Measurements from ENCODE around the gene SPON1. TPM values are rescaled to one million over a fixed set of nuclear protein-coding genes. Genes with fewer than 3 reads are reported as not detected.

Gene SPON1
- total and polyA plus RNA-seq, 9 donors, result 15.3 to 35.2 (median 23.3) TPM

DNA sequence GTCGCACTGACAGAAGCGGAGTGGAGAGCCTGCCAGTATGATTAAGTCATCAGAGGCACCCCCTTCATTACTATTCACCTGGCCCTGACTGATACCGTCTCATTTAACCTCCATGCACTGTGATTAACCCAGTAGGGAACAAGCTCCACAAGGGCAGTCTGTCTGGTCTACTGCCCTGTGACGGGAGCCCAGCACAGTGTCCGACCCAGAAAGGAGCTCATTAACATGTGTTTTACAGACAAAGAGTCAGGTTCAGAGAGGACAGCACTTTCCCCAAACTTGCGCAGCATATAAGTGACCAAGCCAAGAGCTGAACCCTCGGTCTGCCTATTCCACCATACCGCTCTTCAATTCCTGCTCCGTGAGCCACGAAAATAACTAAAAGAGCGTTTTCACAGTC is 266.9 kb downstream of the SPON1 start:
- WGBS (ENCODE audit: insufficient coverage), result 60% methylated on average over 7 of the region's 11 CpGs
- no peak overlapping the region for H3K27ac ChIP-seq (ENCODE audit: low read length)
- H3K9me3 ChIP-seq (replicated peaks; ENCODE audit: control insufficient read depth, low read depth, low read length), result peaks cover 5% of the 10 kb centered on the region
- H3K4me1 ChIP-seq (ENCODE audit: control insufficient read depth, insufficient read depth, low read length), result no peaks in the 10 kb centered on the region
- no peak overlapping the region for H3K4me3 ChIP-seq (ENCODE audit: low read length)
- no peak for DNase-seq
- H3K36me3 ChIP-seq (ENCODE audit: control insufficient read depth, insufficient read depth, low read length), result no peaks in the 10 kb centered on the region
- H3K27me3 ChIP-seq (ENCODE audit: control insufficient read depth, insufficient read depth, low read length), result peaks cover 7% of the 10 kb centered on the region

DNA sequence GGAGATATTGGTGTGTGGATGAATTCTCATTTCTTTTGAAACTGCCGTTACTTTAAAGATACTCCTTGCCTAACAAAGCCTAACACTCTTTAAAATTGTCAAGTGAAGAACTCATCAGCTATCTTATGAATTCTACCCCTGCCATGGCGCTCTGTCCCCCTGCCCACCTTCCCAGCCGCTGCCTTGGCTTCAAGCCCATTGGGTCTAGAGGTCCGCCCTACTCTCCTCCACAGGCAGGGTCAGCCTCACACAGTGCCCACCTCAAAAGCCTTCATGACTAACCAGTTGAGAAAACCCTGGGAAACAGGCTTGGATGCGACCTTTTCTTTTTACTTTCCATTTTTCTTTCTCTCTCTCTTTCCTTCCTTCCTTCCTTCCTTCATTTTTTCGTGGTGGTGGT is 267.9 kb downstream of the SPON1 start:
- H3K4me3 ChIP-seq (ENCODE audit: low read length), result no peak overlapping the region
- no peak for DNase-seq
- 83% methylated on average over 5 of the region's 6 CpGs for WGBS (ENCODE audit: insufficient coverage)
- H3K27ac ChIP-seq (ENCODE audit: low read length), result no peak overlapping the region
- peaks cover 7% of the 10 kb centered on the region for H3K27me3 ChIP-seq (ENCODE audit: control insufficient read depth, insufficient read depth, low read length)
- H3K9me3 ChIP-seq (replicated peaks; ENCODE audit: control insufficient read depth, low read depth, low read length), result peaks cover 5% of the 10 kb centered on the region
- H3K4me1 ChIP-seq (ENCODE audit: control insufficient read depth, insufficient read depth, low read length), result no peaks in the 10 kb centered on the region
- H3K36me3 ChIP-seq (ENCODE audit: control insufficient read depth, insufficient read depth, low read length), result no peaks in the 10 kb centered on the region

GRCh38 chr11:14232652-14233051 is 270.1 kb downstream of the SPON1 start:
- Histone ChIP-seq H3K4me3 (ENCODE audit: low read length) (no peak overlapping the region), H3K9me3 (replicated peaks; ENCODE audit: control insufficient read depth, low read depth, low read length) (no peaks in the 10 kb centered on the region), H3K36me3 (ENCODE audit: control insufficient read depth, insufficient read depth, low read length) (no peaks in the 10 kb centered on the region), H3K4me1 (ENCODE audit: control insufficient read depth, insufficient read depth, low read length) (no peaks in the 10 kb centered on the region), H3K27me3 (ENCODE audit: control insufficient read depth, insufficient read depth, low read length) (peaks cover 7% of the 10 kb centered on the region), H3K27ac (ENCODE audit: low read length) (no peak overlapping the region)
- WGBS (ENCODE audit: insufficient coverage), result 70% methylated on average over 2 of the region's 6 CpGs
- DNase-seq, result no peak

DNA sequence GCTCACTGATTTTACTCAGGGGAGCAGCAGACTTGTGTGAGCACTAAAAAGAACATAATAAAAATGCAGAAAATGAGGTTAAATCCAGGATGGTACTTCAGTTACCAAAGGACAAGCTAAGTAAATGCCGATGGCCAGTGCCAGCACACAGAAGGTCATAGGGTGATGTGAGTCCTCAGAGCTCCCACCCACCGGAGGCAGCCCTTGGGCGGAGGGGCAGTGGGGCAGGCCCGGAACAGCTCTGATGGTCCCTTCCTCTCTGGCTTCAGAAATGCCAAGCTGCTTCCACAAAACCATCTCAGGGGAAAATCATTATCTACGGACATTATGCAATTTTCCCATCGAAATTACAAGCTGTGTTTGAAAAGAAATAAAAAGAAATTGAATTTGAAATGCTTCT is 271.9 kb downstream of the SPON1 start:
- Histone ChIP-seq H3K27me3 (ENCODE audit: control insufficient read depth, insufficient read depth, low read length) (peaks cover 6% of the 10 kb centered on the region), H3K4me3 (ENCODE audit: low read length) (no peak overlapping the region), H3K4me1 (ENCODE audit: control insufficient read depth, insufficient read depth, low read length) (no peaks in the 10 kb centered on the region), H3K9me3 (replicated peaks; ENCODE audit: control insufficient read depth, low read depth, low read length) (no peaks in the 10 kb centered on the region), H3K27ac (ENCODE audit: low read length) (no peak overlapping the region), H3K36me3 (ENCODE audit: control insufficient read depth, insufficient read depth, low read length) (no peaks in the 10 kb centered on the region)
- no peak for DNase-seq
- WGBS (ENCODE audit: insufficient coverage), result 69% methylated on average over 3 of the region's 6 CpGs

GRCh38 chr11:14235701-14236100 is 273.2 kb downstream of the SPON1 start:
- Histone ChIP-seq H3K9me3 (replicated peaks; ENCODE audit: control insufficient read depth, low read depth, low read length) (no peaks in the 10 kb centered on the region), H3K27me3 (ENCODE audit: control insufficient read depth, insufficient read depth, low read length) (peaks cover 2% of the 10 kb centered on the region), H3K27ac (ENCODE audit: low read length) (no peak overlapping the region), H3K4me3 (ENCODE audit: low read length) (no peak overlapping the region), H3K4me1 (ENCODE audit: control insufficient read depth, insufficient read depth, low read length) (no peaks in the 10 kb centered on the region), H3K36me3 (ENCODE audit: control insufficient read depth, insufficient read depth, low read length) (no peaks in the 10 kb centered on the region)
- no peak for DNase-seq
- WGBS (ENCODE audit: insufficient coverage), result 83% methylated on average over 1 of the region's 1 CpG

DNA sequence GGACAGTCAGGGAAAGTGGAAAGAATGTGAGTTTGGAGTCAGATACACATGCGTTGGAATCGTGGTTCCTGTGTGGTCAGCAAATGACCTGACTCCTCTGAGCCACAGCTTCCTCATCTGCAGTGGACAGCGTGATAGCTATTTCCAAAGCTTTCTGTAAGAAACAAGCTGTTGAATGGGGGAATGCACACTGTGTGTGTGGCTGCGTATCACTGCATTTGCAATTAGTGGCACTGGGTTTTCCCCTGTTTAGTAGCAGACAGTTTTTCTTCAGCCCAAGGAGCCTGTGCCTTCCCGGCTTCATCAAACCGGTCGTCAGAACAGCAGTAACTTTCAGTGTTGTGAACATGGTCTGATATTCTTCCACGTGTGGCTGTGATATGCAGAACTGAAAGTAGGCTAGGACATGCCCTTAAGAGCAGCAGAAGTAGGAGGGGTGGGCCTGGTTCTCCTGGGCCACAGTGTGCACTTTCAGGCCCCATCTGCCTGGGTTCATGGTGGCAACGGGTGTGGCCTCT is 275.0 kb downstream of the SPON1 start:
- no peak overlapping the region for H3K27ac ChIP-seq (ENCODE audit: low read length)
- H3K27me3 ChIP-seq (ENCODE audit: control insufficient read depth, insufficient read depth, low read length), result no peaks in the 10 kb centered on the region
- H3K4me1 ChIP-seq (ENCODE audit: control insufficient read depth, insufficient read depth, low read length), result peaks cover 13% of the 10 kb centered on the region
- H3K9me3 ChIP-seq (replicated peaks; ENCODE audit: control insufficient read depth, low read depth, low read length), result no peaks in the 10 kb centered on the region
- 53% methylated on average over 8 of the region's 9 CpGs for WGBS (ENCODE audit: insufficient coverage)
- no peaks in the 10 kb centered on the region for H3K36me3 ChIP-seq (ENCODE audit: control insufficient read depth, insufficient read depth, low read length)
- peak; percentile 44 for DNase-seq
- no peak overlapping the region for H3K4me3 ChIP-seq (ENCODE audit: low read length)

DNA sequence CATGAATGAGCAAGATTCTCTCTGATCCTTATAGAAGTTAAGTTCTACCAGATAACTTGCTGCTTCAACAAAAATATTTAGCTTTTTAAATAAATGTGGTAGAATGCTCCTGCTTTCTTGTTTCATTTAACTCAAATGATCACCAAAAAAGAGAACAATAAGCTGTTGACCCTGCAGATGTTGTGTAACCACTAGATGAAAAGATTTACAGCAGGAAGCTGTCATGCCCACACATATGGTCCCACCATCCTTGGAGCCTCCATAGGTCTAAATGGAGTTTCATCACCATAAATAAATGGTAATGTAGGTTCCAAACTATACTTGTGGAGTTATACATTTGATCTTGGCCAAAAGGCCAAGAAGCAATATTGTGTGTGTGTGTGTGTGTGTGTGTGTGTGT is 277.7 kb downstream of the SPON1 start:
- no peaks in the 10 kb centered on the region for H3K27me3 ChIP-seq (ENCODE audit: control insufficient read depth, insufficient read depth, low read length)
- H3K9me3 ChIP-seq (replicated peaks; ENCODE audit: control insufficient read depth, low read depth, low read length), result no peaks in the 10 kb centered on the region
- no peak for DNase-seq
- no peak overlapping the region for H3K27ac ChIP-seq (ENCODE audit: low read length)
- H3K36me3 ChIP-seq (ENCODE audit: control insufficient read depth, insufficient read depth, low read length), result no peaks in the 10 kb centered on the region
- no peak overlapping the region for H3K4me3 ChIP-seq (ENCODE audit: low read length)
- peaks cover 19% of the 10 kb centered on the region for H3K4me1 ChIP-seq (ENCODE audit: control insufficient read depth, insufficient read depth, low read length)

DNA sequence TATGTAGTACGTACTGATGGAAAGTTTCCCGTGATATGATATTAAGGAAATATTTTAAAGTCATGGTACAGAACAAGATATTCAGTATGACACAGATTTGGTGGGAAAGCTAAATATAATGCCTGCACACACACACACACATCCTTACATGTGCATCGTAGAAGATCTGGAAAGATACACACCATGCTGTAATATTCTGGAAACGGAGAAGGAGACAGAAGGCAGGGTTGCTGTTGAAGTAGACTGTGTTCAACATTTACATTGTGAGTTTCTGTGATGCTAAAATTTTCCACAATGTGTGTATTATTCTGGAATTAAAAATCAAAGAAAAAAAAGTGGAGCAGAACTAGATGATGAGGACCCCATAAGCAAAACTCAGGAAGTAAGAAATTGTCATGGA is 278.4 kb downstream of the SPON1 start:
- no peak for DNase-seq
- H3K4me1 ChIP-seq (ENCODE audit: control insufficient read depth, insufficient read depth, low read length), result peaks cover 19% of the 10 kb centered on the region
- H3K4me3 ChIP-seq (ENCODE audit: low read length), result no peak overlapping the region
- WGBS (ENCODE audit: insufficient coverage), result no CpG with 5 or more reads among the region's 4 CpGs
- no peaks in the 10 kb centered on the region for H3K9me3 ChIP-seq (replicated peaks; ENCODE audit: control insufficient read depth, low read depth, low read length)
- no peak overlapping the region for H3K27ac ChIP-seq (ENCODE audit: low read length)
- no peaks in the 10 kb centered on the region for H3K27me3 ChIP-seq (ENCODE audit: control insufficient read depth, insufficient read depth, low read length)
- H3K36me3 ChIP-seq (ENCODE audit: control insufficient read depth, insufficient read depth, low read length), result no peaks in the 10 kb centered on the region

GRCh38 chr11:14242187-14242586 is 279.7 kb downstream of the SPON1 start:
- Histone ChIP-seq H3K36me3 (ENCODE audit: control insufficient read depth, insufficient read depth, low read length) (no peaks in the 10 kb centered on the region), H3K4me1 (ENCODE audit: control insufficient read depth, insufficient read depth, low read length) (peaks cover 19% of the 10 kb centered on the region), H3K27ac (ENCODE audit: low read length) (no peak overlapping the region), H3K27me3 (ENCODE audit: control insufficient read depth, insufficient read depth, low read length) (no peaks in the 10 kb centered on the region), H3K4me3 (ENCODE audit: low read length) (no peak overlapping the region), H3K9me3 (replicated peaks; ENCODE audit: control insufficient read depth, low read depth, low read length) (no peaks in the 10 kb centered on the region)
- 18% methylated on average over 3 of the region's 4 CpGs for WGBS (ENCODE audit: insufficient coverage)
- peak; percentile 75 for DNase-seq

DNA sequence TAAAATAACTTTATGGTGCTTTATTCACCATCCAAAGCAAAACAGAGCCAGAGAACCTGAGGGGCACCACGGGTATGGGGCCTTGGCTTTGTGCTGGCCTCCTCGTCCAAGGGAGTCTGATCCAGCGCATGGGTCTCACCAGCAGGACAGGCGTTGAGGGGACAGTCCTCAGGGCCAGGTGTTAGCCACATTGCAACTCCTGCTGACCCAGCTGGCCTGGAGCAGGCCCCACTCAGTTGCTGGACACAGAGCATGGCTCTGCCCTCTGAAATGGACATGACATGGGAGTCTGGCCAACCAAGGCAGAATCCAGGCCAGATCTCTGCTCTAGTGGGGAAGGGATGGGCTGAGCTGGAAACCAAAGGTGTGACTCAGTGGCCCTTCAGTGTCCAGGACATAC is 280.2 kb downstream of the SPON1 start:
- H3K27me3 ChIP-seq (ENCODE audit: control insufficient read depth, insufficient read depth, low read length), result peaks cover 2% of the 10 kb centered on the region
- H3K27ac ChIP-seq (ENCODE audit: low read length), result no peak overlapping the region
- H3K4me1 ChIP-seq (ENCODE audit: control insufficient read depth, insufficient read depth, low read length), result peaks cover 19% of the 10 kb centered on the region
- H3K9me3 ChIP-seq (replicated peaks; ENCODE audit: control insufficient read depth, low read depth, low read length), result no peaks in the 10 kb centered on the region
- no peaks in the 10 kb centered on the region for H3K36me3 ChIP-seq (ENCODE audit: control insufficient read depth, insufficient read depth, low read length)
- whole genome bisulfite sequencing (ENCODE audit: insufficient coverage), result 75% methylated on average over 4 of the region's 4 CpGs
- H3K4me3 ChIP-seq (ENCODE audit: low read length), result no peak overlapping the region
- DNase-seq, result no peak

GRCh38 chr11:14244926-14245325 is 282.4 kb downstream of the SPON1 start:
- Histone ChIP-seq H3K4me3 (ENCODE audit: low read length) (no peak overlapping the region), H3K27me3 (ENCODE audit: control insufficient read depth, insufficient read depth, low read length) (peaks cover 9% of the 10 kb centered on the region), H3K4me1 (ENCODE audit: control insufficient read depth, insufficient read depth, low read length) (peaks cover 22% of the 10 kb centered on the region), H3K27ac (ENCODE audit: low read length) (no peak overlapping the region), H3K9me3 (replicated peaks; ENCODE audit: control insufficient read depth, low read depth, low read length) (no peaks in the 10 kb centered on the region), H3K36me3 (ENCODE audit: control insufficient read depth, insufficient read depth, low read length) (no peaks in the 10 kb centered on the region)
- DNase-seq, result no peak
- whole genome bisulfite sequencing (ENCODE audit: insufficient coverage), result 73% methylated on average over 4 of the region's 8 CpGs

All from muscle of leg (tissue), 11 donors.